HCT116 (cell line): ENCODE data around the gene MRPL42. TPM values are rescaled to one million over a fixed set of nuclear protein-coding genes. Genes with fewer than 3 reads are reported as not detected.
A peak's percentile ranks its signal among the peaks of the same experiment; 100 is the strongest.
"Not testable (repeated sequence)": the region's sequence is repeated elsewhere in the genome, so short reads cannot be mapped to it uniquely, and the experiment has no call there.

Experiments
- ATAC-seq: fragments of 200-7000 bp; cut with Tn5 transposase; 2 replicates; pipeline ENCODE4 v1.9.1; 2020; ENCODE audit warnings: mild to moderate bottlenecking, moderate library complexity
- BruUV-seq: library from RNA; stranded (reverse); fragments of 400-500 nt; replicated peaks from 2 replicates; lab custom pipeline; 2021; lab: Mats Ljungman, UMichigan
- CTCF ChIA-PET: fragments of 300-600 bp; sonication (Branson Sonifier 250); formaldehyde crosslinking; loops from one replicate; lab custom pipeline; 2021; ENCODE audit warnings: antibody characterized with exemption; lab: Charles Lee
- POLR2A ChIA-PET: fragments of 300-600, 350-600 bp; sonication (Branson Sonifier 250); formaldehyde crosslinking; loops from one replicate; lab custom pipeline; 2021; ENCODE audit warnings: antibody characterized with exemption; lab: Charles Lee
- RAD21 ChIA-PET, 2 experiments: fragments of 300-600 bp; sonication (Branson Sonifier 250); formaldehyde crosslinking; loops; one replicate each; lab custom pipeline; 2023; ENCODE audit warnings: low total read pairs in 2 of 2; ENCODE audit not compliant: uncharacterized antibody in 2 of 2, unreplicated experiment in 2 of 2, low non-redundant PET in 1 of 2; lab: Charles Lee
- DNase-seq: peaks from one replicate; pipeline ENCODE4 v3.0.0-alpha.2; 2010; ENCODE audit warnings: low read depth, low spot score
- H2AFZ ChIP-seq: fragments of 200-600 bp; shearing (Covaris generic), sonication (generic); 2 replicates; pipeline ENCODE4 v1.6.1; 2017; ENCODE audit warnings: low read depth, mixed run types, mixed read lengths, antibody characterized with exemption, low read length; ENCODE audit not compliant: poor library complexity, severe bottlenecking
- H3K27ac ChIP-seq: 2 replicates; pipeline ENCODE4 v1.5.1; 2012; ENCODE audit warnings: low read depth, low read length
- H3K27me3 ChIP-seq: fragments of 200-600 bp; sonication (generic); 2 replicates; pipeline ENCODE4 v1.6.1; 2016; ENCODE audit warnings: mixed run types, low read length, mixed read lengths; ENCODE audit not compliant: insufficient read depth
- H3K36me3 ChIP-seq, 2 experiments: fragments of 200-500 bp in 1 of 2; fragments of 200-600 bp in 1 of 2; sonication (Bioruptor generic) in 1 of 2; sonication (generic) in 1 of 2; 2 replicates each; pipeline versions ENCODE4 v1.5.1 to v1.6.1; 2014 to 2016; ENCODE audit warnings: low read length in 2 of 2, inconsistent platforms in 1 of 2, mixed read lengths in 1 of 2, mixed run types in 1 of 2; ENCODE audit not compliant: insufficient read depth in 2 of 2, control insufficient read depth in 1 of 2
- H3K4me1 ChIP-seq, 2 experiments: fragments of 200-600 bp in 1 of 2; sonication (generic) in 1 of 2; 2 replicates each; pipeline versions ENCODE4 v1.5.1 to v1.6.1; 2012 to 2017; ENCODE audit warnings: low read length in 2 of 2, inconsistent platforms in 1 of 2, mild to moderate bottlenecking in 1 of 2, mixed read lengths in 1 of 2, mixed run types in 1 of 2, moderate library complexity in 1 of 2; ENCODE audit not compliant: insufficient read depth in 2 of 2, control insufficient read depth in 1 of 2
- H3K4me2 ChIP-seq: fragments of 200-600 bp; sonication (generic); 2 replicates; pipeline ENCODE4 v1.6.1; 2017; ENCODE audit warnings: mixed run types, low read length, mixed read lengths
- H3K4me3 ChIP-seq, 2 experiments: fragments of 200-600 bp in 1 of 2; sonication (generic) in 1 of 2; replicated peaks in 1 of 2; 2 replicates each; pipeline ENCODE4 v1.5.1; 2011 to 2016; ENCODE audit warnings: low read length in 2 of 2, control low read depth in 1 of 2, low read depth in 1 of 2, mild to moderate bottlenecking in 1 of 2, mixed read lengths in 1 of 2, mixed run types in 1 of 2
- H3K79me2 ChIP-seq: fragments of 200-600 bp; sonication (generic); 2 replicates; pipeline ENCODE4 v1.6.1; 2017; ENCODE audit warnings: mild to moderate bottlenecking, mixed run types, low read length, moderate library complexity, mixed read lengths; ENCODE audit not compliant: insufficient read depth
- H3K9ac ChIP-seq: fragments of 200-600 bp; sonication (generic); 2 replicates; pipeline ENCODE4 v1.6.1; 2016; ENCODE audit warnings: low read length, mixed read lengths
- H3K9me2 ChIP-seq: fragments of 200-600 bp; sonication (generic), shearing (Covaris generic); 2 replicates; pipeline ENCODE4 v1.6.1; 2017; ENCODE audit warnings: mixed run types, mild to moderate bottlenecking, moderate library complexity; ENCODE audit not compliant: insufficient read depth
- H3K9me3 ChIP-seq, 2 experiments: fragments of 200-500 bp in 1 of 2; fragments of 200-600 bp in 1 of 2; sonication (Bioruptor generic) in 1 of 2; sonication (generic) in 1 of 2; 2 replicates each; pipeline ENCODE4 v1.6.1; 2014 to 2017; ENCODE audit warnings: low read length in 2 of 2, mixed read lengths in 2 of 2, inconsistent platforms in 1 of 2, low read depth in 1 of 2, mild to moderate bottlenecking in 1 of 2, mixed run types in 1 of 2, moderate library complexity in 1 of 2; ENCODE audit not compliant: control insufficient read depth in 1 of 2, insufficient read depth in 1 of 2
- H4K20me1 ChIP-seq: fragments of 200-600 bp; sonication (generic), shearing (Covaris generic); 2 replicates; pipeline ENCODE4 v1.6.1; 2017; ENCODE audit warnings: mixed run types, mild to moderate bottlenecking, moderate library complexity; ENCODE audit not compliant: insufficient read depth
- SP1 ChIP-seq: IDR thresholded peaks from 2 replicates; pipeline ENCODE4 v1.6.1; 2012; ENCODE audit warnings: low read depth
- intact Hi-C: fragments of 100-400 bp; cut with micrococcal nuclease; formaldehyde crosslinking; loops from 2 replicates; pipeline ENCODE4 v1.10.0; 2022
- total RNA-seq: library from RNA; stranded (reverse); gene quantifications from one replicate; pipeline ENCODE4 v1.2.1, GENCODE V29; 2021; ENCODE audit not compliant: unreplicated experiment
- TF ChIP-seq, protein P1 (sequence below): IDR thresholded peaks from 2 replicates; pipeline ENCODE4 v1.6.1; 2011; ENCODE audit warnings: mild to moderate bottlenecking, low read length, moderate library complexity; ENCODE audit not compliant: insufficient replicate concordance; ENCODE audit errors: extremely low read depth

The MRPL42 gene
- total RNA-seq, 1 experiment from 2014 or later = 120 TPM

DNA sequence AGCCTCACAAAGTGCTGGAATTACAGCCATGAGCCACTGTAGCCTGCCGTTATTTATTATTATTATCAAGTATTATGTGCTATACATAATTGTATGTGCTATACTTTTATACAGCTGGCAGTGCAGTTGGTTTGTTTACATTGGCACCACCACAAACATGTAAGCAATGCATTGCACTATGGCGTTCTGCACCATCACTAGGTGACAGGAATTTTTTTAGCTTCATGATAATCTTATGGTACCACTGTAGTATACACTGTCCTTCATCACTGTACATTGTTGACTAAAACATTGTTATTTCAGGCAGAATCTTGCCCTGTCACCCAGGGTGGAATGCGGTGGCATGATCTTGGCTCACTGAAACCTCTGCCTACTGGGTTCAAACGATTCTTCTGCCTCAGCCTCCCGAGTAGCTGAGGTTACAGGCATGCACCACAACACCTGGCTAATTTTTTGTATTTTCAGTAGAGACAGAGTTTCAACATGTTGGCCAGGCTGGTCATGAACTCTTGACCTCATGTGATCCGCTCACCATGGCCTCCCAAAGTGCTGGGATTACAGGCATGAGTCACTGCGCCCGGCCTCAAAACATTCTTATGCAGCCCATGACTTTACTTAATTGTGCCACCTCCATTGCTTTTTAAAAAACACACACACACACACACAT is 17.1 kb downstream of the MRPL42 start:
- POLR2A ChIA-PET = no interaction called here
- Histone ChIP-seq H3K9ac (no peak overlapping the region), H3K9me3 (no peaks in the 10 kb centered on the region), H3K36me3 (peaks cover 40 to 61% of the 10 kb centered on the region in 2 experiments), H3K27me3 (no peaks in the 10 kb centered on the region), H3K4me1 (peaks cover 6 to 10% of the 10 kb centered on the region in 2 experiments), H3K9me2 (no peaks in the 10 kb centered on the region), H2AFZ (no peak overlapping the region), H3K4me3 (no peak overlapping the region), H3K4me2 (peak overlapping the region; percentile 44), H4K20me1 (no peaks in the 10 kb centered on the region), H3K79me2 (peaks cover 53% of the 10 kb centered on the region), H3K27ac (peak overlapping the region; percentile 15; the same call in 1 of the 2 replicates)
- CTCF ChIA-PET = interaction anchor here (1.2 kb wide), 1 partner anchor 617 kb away, joined by 3 read pairs; no protein-coding TSS in a partner anchor
- BruUV-seq = no TSS peak
- TF ChIP-seq SP1 = no peak
- TF ChIP-seq, protein P1, sequence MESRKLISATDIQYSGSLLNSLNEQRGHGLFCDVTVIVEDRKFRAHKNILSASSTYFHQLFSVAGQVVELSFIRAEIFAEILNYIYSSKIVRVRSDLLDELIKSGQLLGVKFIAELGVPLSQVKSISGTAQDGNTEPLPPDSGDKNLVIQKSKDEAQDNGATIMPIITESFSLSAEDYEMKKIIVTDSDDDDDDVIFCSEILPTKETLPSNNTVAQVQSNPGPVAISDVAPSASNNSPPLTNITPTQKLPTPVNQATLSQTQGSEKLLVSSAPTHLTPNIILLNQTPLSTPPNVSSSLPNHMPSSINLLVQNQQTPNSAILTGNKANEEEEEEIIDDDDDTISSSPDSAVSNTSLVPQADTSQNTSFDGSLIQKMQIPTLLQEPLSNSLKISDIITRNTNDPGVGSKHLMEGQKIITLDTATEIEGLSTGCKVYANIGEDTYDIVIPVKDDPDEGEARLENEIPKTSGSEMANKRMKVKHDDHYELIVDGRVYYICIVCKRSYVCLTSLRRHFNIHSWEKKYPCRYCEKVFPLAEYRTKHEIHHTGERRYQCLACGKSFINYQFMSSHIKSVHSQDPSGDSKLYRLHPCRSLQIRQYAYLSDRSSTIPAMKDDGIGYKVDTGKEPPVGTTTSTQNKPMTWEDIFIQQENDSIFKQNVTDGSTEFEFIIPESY = no peak
- intact Hi-C loops = no loop called here
- ATAC-seq (peak; percentile 66), DNase-seq (no peak)
- RAD21 ChIA-PET = no interaction called here

DNA sequence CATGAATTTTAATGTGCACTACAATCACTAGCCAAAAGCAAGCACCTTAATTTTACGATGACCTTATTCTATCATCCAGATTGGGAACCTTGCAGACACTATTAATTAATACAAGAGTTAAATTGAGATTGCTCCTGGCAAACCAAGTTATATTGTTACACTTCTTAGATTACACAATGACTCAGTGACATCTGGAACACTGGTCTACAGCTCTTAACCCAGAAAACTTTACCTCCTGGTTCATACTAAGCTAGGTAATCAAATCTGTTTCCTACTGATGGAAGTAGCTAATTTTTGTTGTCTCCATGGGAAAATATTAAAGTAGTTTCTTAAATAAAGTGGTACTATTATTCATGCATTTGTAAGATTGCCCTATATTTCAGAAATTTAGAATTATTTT is 25.5 kb downstream of the MRPL42 start:
- CTCF ChIA-PET = not testable (repeated sequence)

More for the DNA sequence above, 25.5 kb downstream of the MRPL42 start:
- RAD21 ChIA-PET, H3K27me3 ChIP-seq, H3K9me3 ChIP-seq, H4K20me1 ChIP-seq, H3K4me1 ChIP-seq, H3K27ac ChIP-seq, H2AFZ ChIP-seq, intact Hi-C loops, BruUV-seq, H3K4me3 ChIP-seq, H3K9me2 ChIP-seq, H3K4me2 ChIP-seq, POLR2A ChIA-PET, ATAC-seq, DNase-seq, H3K9ac ChIP-seq: not testable (repeated sequence)
- peaks cover 27% of the 10 kb centered on the region for H3K79me2 ChIP-seq
- H3K36me3 ChIP-seq = peaks cover 28 to 29% of the 10 kb centered on the region in 2 experiments
